GM19238 (cell line): Measurements from ENCODE around the gene LCK.
A peak's percentile ranks its signal among the peaks of the same experiment; 100 is the strongest.

Experiments used
- DNase-seq: peaks from one replicate; pipeline ENCODE4 v3.0.0; 2011; ENCODE audit warnings: low spot score; ENCODE audit not compliant: insufficient read length

The LCK gene

DNA sequence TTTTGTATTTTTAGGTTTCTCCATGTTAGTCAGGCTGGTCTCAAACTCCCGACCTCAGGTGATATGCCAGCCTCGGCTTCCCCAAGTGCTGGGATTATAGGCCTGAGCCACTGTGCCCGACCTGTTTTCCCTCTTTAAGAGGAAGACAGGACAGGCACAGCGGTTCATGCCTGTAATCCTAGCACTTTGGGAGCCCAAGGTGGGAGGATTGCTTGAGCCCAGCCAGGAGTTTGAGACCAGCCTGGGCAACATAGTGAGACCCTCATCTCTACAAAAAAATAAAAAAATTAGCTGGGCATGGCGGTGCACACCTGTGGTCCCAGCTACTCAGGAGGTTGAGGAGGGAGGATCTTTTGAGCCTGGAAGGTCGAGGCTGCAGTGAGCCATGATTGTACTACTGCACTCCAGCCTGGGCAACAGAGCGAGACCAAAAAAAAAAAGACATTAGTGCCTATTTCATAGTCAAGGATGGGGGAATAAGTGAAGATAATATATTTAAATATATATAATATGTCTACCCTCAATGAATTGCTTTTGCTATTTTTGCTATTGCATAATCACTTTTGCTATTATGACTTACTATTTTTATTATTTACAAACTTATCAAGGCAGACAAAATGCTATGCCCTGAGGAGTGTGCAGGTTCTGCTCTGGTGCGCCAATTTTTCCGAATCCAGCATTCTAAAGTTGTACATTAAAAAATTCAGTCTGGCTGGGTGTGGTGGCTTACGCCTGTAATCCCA, 67.2 kb downstream of the LCK start:
- no peak for DNase-seq

GRCh38 chr1:32321712-32322291, 70.7 kb downstream of the LCK start:
- DNase-seq, result no peak

GRCh38 chr1:32327204-32327603, 76.1 kb downstream of the LCK start:
- no peak for DNase-seq

GRCh38 chr1:32329931-32330466, 78.9 kb downstream of the LCK start:
- no peak for DNase-seq

DNA sequence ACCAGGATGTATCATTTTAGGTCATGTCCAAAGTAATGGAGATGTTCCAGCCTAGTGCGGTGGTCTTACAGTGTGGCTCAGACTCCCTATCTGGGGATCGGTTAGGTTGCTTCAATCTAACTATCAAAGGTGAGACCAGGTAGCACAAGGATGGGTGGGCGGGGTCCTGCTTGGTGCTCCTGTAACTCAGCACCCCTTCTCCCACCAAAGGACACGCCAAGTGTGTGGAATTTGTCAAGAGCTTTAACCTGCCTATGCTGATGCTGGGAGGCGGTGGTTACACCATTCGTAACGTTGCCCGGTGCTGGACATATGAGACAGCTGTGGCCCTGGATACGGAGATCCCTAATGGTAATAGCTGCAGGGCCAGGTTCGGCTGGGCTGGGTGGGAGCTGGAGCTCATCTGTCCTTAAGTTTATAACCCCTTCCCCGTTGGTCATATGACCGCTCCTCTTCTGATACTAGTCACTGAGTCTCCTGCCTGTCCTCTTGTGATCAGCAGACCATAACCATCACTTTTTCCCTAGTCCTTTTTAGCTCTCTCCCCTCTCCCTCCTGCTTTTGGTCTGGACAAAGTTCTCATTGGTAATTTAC, 79.6 kb downstream of the LCK start:
- no peak for DNase-seq

GRCh38 chr1:32331549-32331948, 80.5 kb downstream of the LCK start:
- DNase-seq, result no peak

GRCh38 chr1:32332290-32333079, 81.4 kb downstream of the LCK start:
- no peak for DNase-seq

GRCh38 chr1:32333251-32333963, 82.3 kb downstream of the LCK start:
- no peak for DNase-seq

DNA sequence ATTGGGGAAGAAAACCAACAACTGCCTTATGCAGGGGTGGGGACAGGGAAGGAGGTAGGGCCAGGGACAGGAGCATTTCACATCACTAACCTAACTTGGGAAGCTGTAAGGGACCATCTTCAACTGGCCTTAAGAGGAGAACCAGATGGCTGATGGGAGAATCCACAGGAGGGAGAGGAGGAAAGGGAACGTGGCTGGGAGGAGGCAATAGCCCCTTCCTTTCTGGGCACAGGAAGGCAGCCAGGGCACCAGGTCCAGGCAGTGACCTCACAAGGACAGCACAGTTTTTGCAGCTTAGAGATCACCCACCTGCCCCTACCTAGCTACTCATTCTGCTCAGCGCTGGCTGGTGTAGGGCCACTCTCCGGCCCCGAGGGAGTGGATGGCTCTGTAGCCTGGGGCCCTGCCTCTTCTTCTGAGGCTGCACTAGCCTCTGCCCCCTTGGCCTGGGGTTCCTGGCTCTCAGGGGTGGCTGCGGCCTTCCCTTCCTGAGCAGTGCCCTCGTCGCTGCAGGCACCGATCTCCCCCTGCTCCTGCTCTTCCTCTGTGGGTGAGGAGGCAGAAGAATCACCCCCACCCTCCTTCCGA, 83.3 kb downstream of the LCK start:
- DNase-seq, result no peak

DNA sequence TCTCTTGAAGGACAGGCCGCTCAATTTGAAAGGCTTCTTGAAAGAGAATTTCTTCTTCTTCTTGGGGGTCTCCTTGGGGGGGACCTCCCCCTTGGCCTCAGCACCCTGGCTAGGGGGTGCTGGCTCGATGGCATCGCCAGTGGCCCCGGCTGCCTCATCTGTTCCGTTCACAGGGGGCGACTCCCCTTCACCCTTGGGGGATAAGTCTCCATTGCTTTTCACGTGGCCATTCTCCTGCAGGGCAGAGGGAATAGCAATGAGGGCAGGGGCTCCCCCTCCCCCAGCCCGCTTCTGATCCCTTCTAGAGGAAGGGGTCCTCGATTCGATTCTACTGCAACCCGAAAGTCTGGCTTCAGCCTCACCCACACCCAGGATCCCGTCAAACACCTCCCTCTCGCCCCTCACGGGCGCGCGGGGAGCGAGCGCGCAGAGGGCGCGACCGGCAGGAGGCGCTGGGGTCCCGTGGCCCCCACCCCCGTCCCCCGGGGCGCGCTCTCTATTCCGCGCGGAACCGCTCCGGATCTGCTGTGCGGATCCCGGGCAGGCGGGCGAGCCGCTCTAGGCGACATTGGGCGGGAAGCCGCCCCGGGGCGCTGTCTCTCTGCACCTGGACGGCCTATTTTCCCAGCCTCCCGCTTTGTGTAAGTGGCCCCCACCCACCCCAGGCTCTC, 83.9 kb downstream of the LCK start:
- DNase-seq, result peak; percentile 59

GRCh38 chr1:32335535-32335789, 84.4 kb downstream of the LCK start:
- no peak for DNase-seq
